Measurements from ENCODE around the gene CREB3L2.
A peak's percentile ranks its signal among the peaks of the same experiment; 100 is the strongest.

The CREB3L2 gene

DNA sequence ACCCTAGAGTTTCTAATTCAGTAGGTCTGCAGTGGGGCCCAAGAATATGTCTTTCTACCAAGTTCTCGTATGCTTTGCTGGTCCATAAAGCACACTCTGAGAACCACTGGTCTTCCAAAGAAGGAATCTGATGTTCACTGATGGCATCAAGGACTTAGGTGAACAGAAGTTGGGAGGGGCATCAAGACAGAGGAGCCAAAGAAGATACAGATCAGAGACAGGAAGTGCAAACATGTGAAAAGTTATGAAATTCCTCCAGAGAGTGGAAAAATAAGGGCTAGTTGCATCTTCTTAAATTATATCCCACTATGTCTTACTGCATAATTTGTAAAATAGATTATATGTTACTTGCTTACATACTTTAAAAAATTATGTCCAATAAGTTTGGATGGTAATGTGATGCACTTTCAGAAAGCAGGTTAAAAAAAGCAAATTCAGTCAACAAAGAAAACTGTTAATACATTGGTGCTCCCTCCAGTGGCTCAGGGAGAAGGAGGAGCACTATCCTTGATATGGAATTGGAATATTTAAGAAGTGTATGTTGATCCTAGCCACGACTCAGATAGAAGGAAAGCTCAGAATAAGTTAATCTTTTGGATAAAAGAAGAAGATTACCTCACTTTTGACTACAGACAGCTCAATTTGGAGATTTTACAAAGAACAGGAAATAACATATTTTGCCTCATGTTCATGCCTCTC is 35.8 kb downstream of the CREB3L2 start:
- no peak for DNase-seq (ENCODE audit: extremely low spot score)
- POLR2A ChIA-PET, result no interaction called here
- CTCF ChIA-PET, result interaction anchor here (0.8 to 2.0 kb wide), 7 partner anchors 9 to 38 kb away, joined by 3 to 8 read pairs (median 4); partner anchors contain the start of gene CREB3L2
- TF ChIP-seq, protein P1, sequence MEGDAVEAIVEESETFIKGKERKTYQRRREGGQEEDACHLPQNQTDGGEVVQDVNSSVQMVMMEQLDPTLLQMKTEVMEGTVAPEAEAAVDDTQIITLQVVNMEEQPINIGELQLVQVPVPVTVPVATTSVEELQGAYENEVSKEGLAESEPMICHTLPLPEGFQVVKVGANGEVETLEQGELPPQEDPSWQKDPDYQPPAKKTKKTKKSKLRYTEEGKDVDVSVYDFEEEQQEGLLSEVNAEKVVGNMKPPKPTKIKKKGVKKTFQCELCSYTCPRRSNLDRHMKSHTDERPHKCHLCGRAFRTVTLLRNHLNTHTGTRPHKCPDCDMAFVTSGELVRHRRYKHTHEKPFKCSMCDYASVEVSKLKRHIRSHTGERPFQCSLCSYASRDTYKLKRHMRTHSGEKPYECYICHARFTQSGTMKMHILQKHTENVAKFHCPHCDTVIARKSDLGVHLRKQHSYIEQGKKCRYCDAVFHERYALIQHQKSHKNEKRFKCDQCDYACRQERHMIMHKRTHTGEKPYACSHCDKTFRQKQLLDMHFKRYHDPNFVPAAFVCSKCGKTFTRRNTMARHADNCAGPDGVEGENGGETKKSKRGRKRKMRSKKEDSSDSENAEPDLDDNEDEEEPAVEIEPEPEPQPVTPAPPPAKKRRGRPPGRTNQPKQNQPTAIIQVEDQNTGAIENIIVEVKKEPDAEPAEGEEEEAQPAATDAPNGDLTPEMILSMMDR (IDR thresholded peaks at IDR 0.05; ENCODE audit: control extremely low read depth, extremely low read depth, low read depth, missing control alignments), result no peak

DNA sequence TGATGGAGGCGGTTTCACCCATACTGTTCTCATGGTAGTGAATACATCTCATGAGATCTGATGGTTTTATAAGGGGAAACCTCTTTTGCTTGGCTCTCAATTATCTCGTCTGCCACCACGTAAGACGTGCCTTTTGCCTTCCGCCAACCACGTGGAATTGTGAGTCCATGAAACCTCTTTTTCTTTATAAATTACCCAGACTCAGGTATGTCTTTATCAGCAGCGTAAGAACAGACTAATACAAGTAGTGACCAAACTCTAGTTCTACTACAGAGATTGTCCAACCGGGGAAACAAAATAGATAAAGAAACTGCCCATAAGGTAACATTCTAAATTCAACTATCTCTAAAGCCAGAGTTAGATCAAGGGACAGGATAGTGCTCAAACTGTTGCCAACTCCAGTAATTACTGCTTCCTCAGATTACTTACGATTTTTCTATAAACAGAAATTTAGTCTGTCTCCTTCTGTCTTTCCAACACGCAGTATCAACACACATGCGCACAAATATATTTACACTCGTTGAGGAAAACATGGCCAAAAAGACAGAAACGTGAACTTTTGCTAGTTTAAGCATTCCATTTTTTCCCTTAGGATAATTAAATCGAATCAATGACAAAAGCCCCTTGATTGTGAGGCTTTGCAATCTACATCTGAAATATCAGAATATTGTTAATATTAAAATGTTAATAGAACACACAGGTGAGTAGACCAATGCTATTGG is 36.9 kb downstream of the CREB3L2 start:
- POLR2A ChIA-PET, result interaction anchor here (0.6 kb wide), 1 partner anchor 127 kb away, joined by 4 read pairs; no protein-coding TSS in a partner anchor
- TF ChIP-seq, protein P1 (IDR thresholded peaks at IDR 0.05; ENCODE audit: control extremely low read depth, extremely low read depth, low read depth, missing control alignments), result no peak
- CTCF ChIA-PET, result interaction anchor here (3.5 kb wide), 1 partner anchor 17 kb away, joined by 9 read pairs; no protein-coding TSS in a partner anchor
- DNase-seq (ENCODE audit: extremely low spot score), result no peak

DNA sequence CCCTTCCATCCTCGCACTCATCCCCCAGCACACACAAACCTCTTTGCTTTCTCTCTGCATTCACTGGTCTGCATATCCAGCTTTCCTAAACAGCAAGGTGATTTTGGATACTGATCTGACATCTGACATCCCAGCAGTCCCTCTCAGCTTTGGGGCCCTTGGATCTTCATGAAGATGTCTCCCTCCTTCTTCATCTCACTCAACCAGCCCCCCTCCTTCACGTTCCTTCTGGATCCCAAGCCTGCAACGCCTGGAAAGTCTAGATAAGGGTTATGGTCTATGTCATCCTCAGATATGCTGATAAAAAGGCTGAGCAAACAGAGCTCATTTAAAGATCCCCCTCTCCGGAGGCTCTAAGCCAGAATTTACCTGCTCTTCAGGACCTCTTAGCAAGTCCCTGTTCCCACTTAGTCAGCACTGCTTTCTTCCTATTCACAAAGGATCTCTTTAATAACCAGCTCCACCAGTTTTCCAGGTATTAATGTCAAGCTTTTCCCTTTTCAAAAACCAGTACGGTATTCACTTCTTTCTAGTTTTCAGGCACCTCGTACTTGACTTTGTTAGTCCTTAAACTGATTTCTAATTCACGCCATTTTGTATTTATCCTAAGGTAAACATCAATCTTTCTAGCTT is 38.9 kb downstream of the CREB3L2 start:
- POLR2A ChIA-PET, result no interaction called here
- CTCF ChIA-PET, result interaction anchor here (0.6 to 3.5 kb wide), 12 partner anchors 9 to 300 kb away, joined by 3 to 9 read pairs (median 4); no protein-coding TSS in a partner anchor
- DNase-seq (ENCODE audit: extremely low spot score), result no peak
- TF ChIP-seq, protein P1 (IDR thresholded peaks at IDR 0.05; ENCODE audit: control extremely low read depth, extremely low read depth, low read depth, missing control alignments), result no peak

DNA sequence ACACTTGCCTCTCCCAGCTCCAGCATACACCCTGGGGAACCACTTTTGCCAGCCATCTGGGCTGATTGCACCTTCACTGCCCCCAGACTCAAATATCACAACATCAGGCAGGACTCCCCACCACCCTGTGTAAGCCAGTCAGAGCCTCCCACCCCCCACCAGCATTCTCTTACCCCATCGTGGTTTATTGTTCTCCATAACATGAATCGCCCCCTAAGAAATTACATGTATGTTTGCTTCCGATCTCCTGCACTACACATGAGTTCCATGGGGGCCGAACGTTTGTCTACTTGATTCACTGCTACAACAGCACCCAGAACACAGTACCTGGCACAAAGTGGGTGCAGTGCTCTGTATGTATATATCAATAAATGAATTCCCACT is 39.4 kb downstream of the CREB3L2 start:
- CTCF ChIA-PET, result interaction anchor here (0.8 to 3.5 kb wide), 11 partner anchors 9 to 299 kb away, joined by 3 to 9 read pairs (median 4); no protein-coding TSS in a partner anchor
- TF ChIP-seq, protein P1 (IDR thresholded peaks at IDR 0.05; ENCODE audit: control extremely low read depth, extremely low read depth, low read depth, missing control alignments), result no peak
- no peak for DNase-seq (ENCODE audit: extremely low spot score)
- POLR2A ChIA-PET, result no interaction called here

DNA sequence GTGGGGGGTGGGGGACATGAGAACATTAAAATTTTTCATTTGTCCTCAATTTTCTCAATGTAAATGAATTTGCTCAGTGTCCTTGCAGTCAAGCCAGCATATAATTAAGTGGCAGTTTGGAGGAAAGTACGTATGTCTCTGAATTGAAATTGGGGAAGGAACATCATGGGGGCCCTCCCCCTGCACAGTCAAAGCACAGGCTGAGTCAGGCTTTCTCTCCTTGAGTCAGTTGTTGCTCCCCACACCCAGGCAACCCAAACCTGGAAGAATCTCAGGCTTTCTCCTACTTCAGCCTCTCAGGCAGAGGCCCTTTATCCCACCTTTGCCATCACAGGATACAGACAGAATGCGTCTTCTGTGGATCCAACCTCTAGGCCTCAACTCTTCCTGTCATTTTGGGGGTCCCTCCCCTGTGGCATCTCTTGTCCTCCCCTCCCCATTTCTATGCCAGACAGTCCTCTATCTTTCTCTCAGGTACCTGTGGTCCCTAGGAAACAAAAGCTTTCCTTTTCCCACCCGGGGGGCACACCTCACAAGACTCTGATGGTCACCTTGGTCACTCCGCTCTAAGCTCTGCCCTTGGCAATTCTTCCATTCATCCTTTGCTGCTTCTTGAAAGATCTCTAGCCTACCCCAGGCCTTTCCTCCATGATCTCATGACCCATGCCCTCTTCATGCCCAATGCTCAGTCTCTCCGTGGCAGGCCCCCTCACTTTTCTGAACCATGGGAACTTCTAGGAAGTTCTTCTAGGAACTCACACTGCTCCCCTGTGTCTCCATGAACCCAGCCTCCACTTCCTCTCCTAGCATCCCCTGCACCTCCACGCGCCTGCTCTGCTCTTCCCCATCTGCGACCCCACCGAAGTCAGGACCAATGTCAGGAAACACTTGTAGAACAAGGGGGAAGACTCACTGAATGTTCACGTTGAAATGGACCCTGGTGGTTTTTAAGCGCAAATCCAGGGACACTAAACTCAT is 40.4 kb downstream of the CREB3L2 start:
- TF ChIP-seq, protein P1 (IDR thresholded peaks at IDR 0.05; ENCODE audit: control extremely low read depth, extremely low read depth, low read depth, missing control alignments), result no peak
- peak; percentile 67 for DNase-seq (ENCODE audit: extremely low spot score)
- POLR2A ChIA-PET, result no interaction called here
- CTCF ChIA-PET, result interaction anchor here (0.6 to 2.4 kb wide), 10 partner anchors 17 to 298 kb away, joined by 3 to 14 read pairs (median 4); partner anchors contain the start of gene CREB3L2
